C4-2B (cell line): Measurements from ENCODE around the gene CD8A.
"Not testable (repeated sequence)": the region's sequence is repeated elsewhere in the genome, so short reads cannot be mapped to it uniquely, and the experiment has no call there.

Experiments
- ZFX ChIP-seq: fragments of 450-650 bp; IDR thresholded peaks from 2 replicates; pipeline ENCODE4 v1.6.1; 2017
- TF ChIP-seq, protein P1 (sequence below): fragments of 450-650 bp; conservative IDR thresholded peaks from 2 replicates; pipeline ENCODE4 v1.5.1; 2017; ENCODE audit warnings: mild to moderate bottlenecking

DNA sequence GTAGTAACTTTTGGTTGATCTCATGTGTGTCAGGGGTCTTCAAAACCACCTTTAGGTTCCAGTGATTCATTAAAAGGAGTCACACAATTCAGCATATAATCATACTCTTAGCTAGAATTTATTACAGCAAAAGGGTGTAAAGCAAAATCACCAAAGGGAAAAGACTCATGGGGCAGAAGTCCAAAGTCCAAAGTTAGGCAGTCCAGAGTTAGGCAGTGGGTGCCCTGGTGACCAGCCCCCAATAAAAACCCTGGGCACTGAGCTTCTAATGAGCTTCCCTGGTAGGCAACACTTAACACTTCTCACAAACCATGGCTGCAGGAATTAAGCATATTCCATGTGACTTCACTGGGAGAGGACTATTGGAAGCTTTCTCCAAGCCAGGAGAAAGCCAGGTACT, 51.2 kb downstream of the CD8A start:
- TF ChIP-seq, protein P1, sequence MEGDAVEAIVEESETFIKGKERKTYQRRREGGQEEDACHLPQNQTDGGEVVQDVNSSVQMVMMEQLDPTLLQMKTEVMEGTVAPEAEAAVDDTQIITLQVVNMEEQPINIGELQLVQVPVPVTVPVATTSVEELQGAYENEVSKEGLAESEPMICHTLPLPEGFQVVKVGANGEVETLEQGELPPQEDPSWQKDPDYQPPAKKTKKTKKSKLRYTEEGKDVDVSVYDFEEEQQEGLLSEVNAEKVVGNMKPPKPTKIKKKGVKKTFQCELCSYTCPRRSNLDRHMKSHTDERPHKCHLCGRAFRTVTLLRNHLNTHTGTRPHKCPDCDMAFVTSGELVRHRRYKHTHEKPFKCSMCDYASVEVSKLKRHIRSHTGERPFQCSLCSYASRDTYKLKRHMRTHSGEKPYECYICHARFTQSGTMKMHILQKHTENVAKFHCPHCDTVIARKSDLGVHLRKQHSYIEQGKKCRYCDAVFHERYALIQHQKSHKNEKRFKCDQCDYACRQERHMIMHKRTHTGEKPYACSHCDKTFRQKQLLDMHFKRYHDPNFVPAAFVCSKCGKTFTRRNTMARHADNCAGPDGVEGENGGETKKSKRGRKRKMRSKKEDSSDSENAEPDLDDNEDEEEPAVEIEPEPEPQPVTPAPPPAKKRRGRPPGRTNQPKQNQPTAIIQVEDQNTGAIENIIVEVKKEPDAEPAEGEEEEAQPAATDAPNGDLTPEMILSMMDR, result not testable (repeated sequence)
- not testable (repeated sequence) for TF ChIP-seq ZFX
